Activated T-helper 2 cell treated with anti-CD3 and anti-CD28 coated beads, Interferon-gamma antibody, Interleukin-2, Interleukin-4, amounts not matched to agents 10 μg/mL and 5 μg/mL and 100 μg/mL, durations not matched to agents 14 hours and 24 hours and 36 hours (primary cell): ENCODE results near the gene PIK3CD. TPM values are rescaled to one million over a fixed set of nuclear protein-coding genes. Genes with fewer than 3 reads are reported as not detected.

Experiments used
- DNase-seq: peaks from one replicate; pipeline ENCODE4 v3.0.0; 2021; ENCODE audit warnings: low spot score
- H3K27ac Mint-ChIP-seq: one replicate; pipeline ENCODE4 v1.8.0; 2021; ENCODE audit warnings: mixed read lengths
- H3K27me3 Mint-ChIP-seq: one replicate; pipeline ENCODE4 v1.8.0; 2021; ENCODE audit warnings: low read depth, mixed read lengths
- H3K36me3 Mint-ChIP-seq: one replicate; pipeline ENCODE4 v1.8.0; 2021; ENCODE audit warnings: low read depth, mixed read lengths
- H3K4me1 Mint-ChIP-seq: one replicate; pipeline ENCODE4 v1.8.0; 2021; ENCODE audit warnings: low read depth, mixed read lengths
- H3K4me3 Mint-ChIP-seq: one replicate; pipeline ENCODE4 v1.8.0; 2021; ENCODE audit warnings: low read depth, mild to moderate bottlenecking, moderate library complexity, mixed read lengths
- H3K9me3 Mint-ChIP-seq: one replicate; pipeline ENCODE4 v1.8.0; 2021; ENCODE audit warnings: mixed read lengths
- intact Hi-C: fragments of 100-400 bp; cut with micrococcal nuclease; formaldehyde crosslinking; loops from one replicate; pipeline ENCODE4 v1.15.1; 2023
- total RNA-seq: library from RNA; stranded (reverse); gene quantifications from 2 replicates; pipeline ENCODE4 v1.2.3, GENCODE V29; 2022

Gene PIK3CD
- total RNA-seq, 1 donor from 2014 or later = 184 TPM

- H3K4me3 Mint-ChIP-seq = no peak overlapping the region
- no peaks in the 10 kb centered on the region for H3K27me3 Mint-ChIP-seq
- intact Hi-C loops = no loop called here
- no peaks in the 10 kb centered on the region for H3K9me3 Mint-ChIP-seq
- no peak for DNase-seq
- no peak overlapping the region for H3K27ac Mint-ChIP-seq
- H3K4me1 Mint-ChIP-seq = peaks cover 6% of the 10 kb centered on the region
- peaks cover 11% of the 10 kb centered on the region for H3K36me3 Mint-ChIP-seq
Observed at GRCh38 chr1:9774712-9775679, 123.5 kb downstream of the PIK3CD start.

DNA sequence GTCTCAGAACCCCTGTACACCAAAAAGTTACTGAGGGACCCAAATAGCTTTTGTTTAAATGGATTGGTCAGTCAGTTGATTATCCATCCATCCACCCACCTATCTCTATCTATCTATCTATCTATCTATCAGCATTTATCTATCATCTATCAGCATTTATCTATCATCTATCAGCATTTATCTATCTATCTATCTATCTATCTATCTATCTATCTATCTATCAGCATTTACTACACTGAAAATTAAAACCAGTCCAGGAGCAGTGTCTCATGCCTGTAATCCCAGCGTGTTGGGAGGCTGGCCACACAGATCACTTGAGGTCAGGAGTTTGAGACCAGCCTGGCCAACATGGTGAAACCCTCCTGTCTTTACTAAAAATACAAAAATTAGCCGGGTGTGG, 125.2 kb downstream of the PIK3CD start:
- Mint-ChIP-seq H3K27ac (no peak overlapping the region), H3K4me3 (no peak overlapping the region), H3K9me3 (no peaks in the 10 kb centered on the region), H3K36me3 (peaks cover 11% of the 10 kb centered on the region), H3K4me1 (peaks cover 10% of the 10 kb centered on the region), H3K27me3 (no peaks in the 10 kb centered on the region)
- no peak for DNase-seq
- intact Hi-C loops = no loop called here

Other genes starting within 250 kb of the PIK3CD start
- 9.6 and 10.4 TPM in 2 replicates for gene SLC25A33, start 112.3 kb upstream of the PIK3CD start, total RNA-seq
- gene TMEM201, start 62.8 kb upstream of the PIK3CD start, total RNA-seq = 30.8 and 31.6 TPM in 2 replicates
- 46.5 and 48.8 TPM in 2 replicates for gene CLSTN1, start 172.2 kb downstream of the PIK3CD start, total RNA-seq